Esophagus mucosa (tissue), 1 donor: Measurements from ENCODE around the gene FOXRED1. TPM values are rescaled to one million over a fixed set of nuclear protein-coding genes. Genes with fewer than 3 reads are reported as not detected.
"Not testable (repeated sequence)": the region's sequence is repeated elsewhere in the genome, so short reads cannot be mapped to it uniquely, and the experiment has no call there.

ENCODE experiments used
- ATAC-seq: fragments of 200-7000 bp; cut with Tn5 transposase; one replicate; pipeline ENCODE4 v1.9.1; 2020
- total RNA-seq: library from RNA; stranded (reverse); gene quantifications from one replicate; pipeline ENCODE4 v1.2.4, GENCODE V29; 2023
- donor health status: DM: yes; HTN: yes; CAD: no.

FOXRED1 gene
- total RNA-seq, 1 donor from 2014 or later: 13.2 TPM

DNA sequence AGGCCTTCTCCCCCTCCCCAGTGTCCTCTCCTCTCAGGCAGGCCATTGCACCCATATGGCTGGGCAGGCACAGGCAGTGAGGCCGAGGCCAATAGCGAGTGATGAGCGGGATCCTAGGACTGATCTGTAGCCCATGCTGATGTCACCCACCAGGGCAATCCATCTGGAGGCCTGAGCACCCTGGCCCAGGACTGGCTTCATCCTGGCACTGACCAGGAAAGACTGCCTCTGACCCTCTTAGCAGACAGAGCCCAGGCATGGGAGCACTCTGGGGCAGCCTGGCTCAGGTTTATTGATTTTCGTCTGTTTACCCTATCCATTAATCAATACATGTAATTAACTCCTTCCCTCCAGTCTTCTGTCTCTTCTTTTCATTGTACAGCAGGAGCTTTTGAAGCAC lies 8.8 kb downstream of the FOXRED1 start:
- no peak for ATAC-seq

DNA sequence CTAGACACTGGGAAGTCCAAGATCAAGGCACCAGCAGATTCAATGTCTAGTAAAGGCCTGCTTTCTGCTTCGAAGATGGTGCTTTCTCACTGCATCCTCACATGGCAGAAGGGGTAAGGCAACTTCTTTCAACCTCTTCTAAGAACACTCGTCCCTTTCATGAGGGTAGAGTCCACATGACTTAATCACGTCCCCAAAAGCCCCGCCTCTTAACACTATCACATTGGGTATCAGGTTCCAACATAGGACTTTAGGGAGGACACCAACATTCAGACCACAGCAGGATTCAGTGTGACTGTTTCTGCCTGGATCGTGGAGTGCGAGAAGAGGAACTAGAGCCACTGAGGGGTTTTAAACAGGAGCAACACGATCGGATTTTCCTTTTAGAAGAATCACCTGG lies 10.2 kb downstream of the FOXRED1 start:
- ATAC-seq: no peak

DNA sequence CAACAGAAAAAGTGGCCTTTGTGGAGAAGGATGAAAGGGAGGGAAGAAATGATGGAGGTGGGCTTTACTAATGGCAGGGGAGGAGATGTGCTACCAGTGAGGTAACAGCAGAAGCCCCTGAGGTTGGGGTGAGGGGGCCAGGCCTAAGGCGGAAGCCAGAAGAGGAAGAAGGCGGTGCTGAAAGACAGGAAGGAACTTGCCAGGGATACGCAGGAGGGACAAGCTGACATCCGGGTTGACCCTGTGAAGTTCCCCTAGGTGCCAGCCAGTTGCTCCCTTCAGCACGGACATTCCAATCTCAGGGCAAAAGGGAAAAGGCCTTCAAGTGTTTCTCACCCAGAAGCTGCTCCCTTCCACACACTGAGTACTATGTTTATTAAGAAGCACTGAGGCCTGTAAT lies 11.6 kb downstream of the FOXRED1 start:
- no peak for ATAC-seq

DNA sequence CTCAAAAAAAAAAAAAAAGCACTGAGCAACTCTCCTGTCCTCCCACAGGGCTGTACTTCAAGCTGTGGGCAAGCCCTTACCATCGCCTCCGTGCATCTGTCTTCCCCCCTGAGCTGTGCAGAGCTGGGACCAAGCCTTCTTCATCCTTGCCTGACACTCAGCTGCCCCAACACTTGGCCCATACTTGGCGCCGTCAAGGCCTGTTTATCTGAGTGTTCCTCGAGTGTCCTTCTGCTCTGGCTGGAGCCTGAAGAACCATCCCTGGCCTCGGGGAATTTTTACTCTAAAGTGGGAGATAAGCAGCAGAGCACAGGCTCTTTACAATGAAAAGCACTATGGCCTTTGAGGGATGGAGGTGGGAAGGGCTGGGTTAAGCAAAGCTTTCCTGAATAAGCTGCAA lies 12.3 kb downstream of the FOXRED1 start:
- no peak for ATAC-seq

DNA sequence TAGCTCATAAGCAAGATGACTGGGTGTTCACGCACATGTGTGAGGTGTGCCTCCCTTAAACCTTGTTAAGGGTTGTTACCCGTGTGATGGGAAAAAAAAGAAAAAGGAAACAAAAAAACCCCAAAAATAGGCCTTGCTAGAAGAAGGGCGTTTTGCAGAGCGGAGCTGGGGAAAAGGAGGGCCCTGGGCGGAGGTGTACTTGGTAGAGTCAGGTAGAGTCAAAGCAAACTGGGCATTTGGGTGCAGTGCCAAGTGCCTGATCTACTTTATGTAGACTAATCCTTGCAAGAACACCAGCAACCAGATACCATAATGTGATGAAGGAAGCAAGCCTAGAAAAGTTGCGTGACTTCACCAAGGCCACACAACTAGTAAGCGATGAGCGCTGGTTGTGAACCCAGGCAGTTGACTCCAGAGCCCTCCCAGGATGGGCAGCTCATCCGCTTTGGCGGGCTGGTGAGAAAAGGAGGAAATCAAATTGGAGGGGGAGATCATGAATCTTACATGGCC lies 12.8 kb downstream of the FOXRED1 start:
- no peak for ATAC-seq

DNA sequence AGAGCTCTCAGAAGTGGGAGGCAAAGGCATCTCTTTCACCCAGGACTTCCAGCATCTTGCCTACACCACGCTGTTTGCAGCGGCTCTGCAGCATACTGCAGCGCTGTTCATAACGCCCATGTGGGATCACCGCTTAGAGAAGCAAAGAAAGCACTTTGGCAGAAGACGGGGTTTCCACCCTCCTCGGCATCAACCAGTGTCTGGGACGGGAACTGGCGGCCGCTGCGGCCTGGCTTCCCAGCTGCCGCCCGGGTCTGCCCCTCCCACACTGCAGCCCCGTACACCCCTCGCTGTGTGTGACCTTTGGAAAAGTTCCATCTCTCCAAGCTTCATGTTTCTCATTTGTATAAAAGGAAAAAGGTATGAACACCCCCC lies 13.4 kb downstream of the FOXRED1 start:
- peak; percentile 40 for ATAC-seq

DNA sequence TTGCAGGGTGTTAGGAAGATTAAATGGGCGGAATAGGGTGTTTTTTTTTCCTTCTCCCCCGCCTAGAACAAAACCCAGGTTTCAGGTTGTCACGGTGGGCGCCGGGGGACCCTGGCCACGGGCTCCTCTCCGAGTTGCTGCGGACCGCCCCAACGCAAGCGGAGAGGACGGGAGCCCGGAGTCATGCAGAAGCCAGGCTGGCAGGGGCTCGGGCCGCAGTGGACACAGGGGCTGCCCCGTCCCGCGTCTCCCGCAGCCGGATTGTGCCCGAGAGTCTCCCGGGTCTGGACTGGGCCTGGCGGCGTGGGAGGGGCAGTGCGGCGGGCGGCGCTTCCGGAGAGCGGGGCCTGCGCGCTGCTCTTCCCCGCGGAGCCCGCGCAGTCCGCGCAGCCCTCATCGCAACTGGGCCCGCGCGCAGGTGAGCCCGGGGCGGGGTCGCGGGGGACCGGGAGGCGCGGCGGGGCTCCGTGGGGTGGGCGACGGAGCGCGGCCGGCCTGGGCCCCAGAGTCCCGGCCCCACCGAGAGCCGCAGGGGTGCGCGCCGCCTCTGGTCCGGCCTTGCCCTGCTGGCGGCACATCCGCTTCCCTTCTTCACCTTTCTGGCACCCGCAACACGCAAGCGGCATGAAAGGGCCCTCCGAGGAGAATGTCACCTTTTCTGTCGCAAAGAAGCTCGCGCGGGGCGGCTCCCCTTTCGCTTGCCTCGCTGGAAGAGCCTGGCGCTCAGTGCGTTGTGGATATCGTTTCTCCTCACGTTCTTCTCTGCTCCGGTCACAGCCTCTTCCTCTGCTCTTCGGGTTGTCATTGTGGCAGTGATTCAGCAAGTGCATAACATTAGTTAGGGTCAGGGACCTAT lies 14.0 kb downstream of the FOXRED1 start, which contains the start of gene TIRAP:
Gene TIRAP (plus strand): TSS at position 358 of the 856 bp plus-strand sequence. CDS start 7,802 bp downstream, outside the sequence.
- peak; percentile 84 for ATAC-seq

DNA sequence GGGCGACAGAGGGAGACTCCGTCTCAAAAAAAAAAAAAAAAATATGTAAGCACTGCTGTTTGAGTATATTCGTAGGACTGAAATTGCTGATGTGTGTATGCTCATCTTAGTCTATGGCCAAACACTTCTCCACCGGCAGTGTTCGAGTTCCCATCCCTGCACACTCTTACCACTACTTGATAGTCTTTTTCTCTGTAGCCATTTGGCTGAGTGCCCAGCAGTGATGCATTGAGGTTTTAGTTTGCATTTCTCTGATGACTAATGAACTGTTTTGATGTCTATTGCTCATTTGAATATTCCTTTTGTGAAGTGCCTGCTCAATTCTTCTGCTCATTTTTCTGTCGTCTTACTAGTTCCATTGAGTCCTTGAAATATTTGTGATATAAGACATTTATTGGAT lies 15.9 kb downstream of the FOXRED1 start:
- peak; percentile 62 for ATAC-seq

DNA sequence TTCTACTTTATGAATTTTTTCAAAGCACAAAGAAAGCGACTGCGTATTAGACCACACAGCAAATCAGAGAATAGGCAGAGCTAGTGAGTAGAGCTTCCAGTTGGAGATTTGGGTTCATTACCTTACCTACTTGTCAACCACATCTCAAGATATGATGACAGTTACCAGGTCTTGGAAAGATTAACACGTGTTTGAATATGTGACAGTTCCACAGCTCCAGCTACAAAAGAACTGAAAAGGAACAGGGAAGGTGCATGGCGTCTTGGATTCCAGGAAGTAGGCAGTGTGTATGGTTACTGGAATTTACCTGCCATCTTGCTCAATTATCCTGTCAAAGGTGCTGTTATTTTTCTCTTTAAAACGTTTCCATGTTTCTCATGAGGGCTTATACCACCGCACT lies 19.3 kb downstream of the FOXRED1 start:
- no peak for ATAC-seq

DNA sequence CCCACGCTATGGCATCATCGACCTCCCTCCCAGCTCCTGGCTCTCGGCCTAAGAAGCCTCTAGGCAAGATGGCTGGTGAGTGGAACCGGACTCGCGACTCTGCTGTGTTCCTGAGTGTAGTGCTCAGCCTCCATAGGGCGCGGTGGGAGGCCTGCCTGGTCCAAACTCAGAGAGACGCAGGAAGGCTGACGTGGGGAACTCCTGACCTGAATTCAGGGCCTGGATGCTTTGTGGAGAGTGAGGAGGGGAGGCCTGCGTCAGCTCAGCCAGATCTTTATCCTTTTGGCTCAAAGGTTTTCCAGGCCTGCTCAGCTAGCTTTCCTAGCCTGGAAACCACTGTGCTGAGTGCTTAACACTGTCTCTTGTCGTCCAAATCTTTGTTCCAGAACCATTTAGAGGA lies 21.9 kb downstream of the FOXRED1 start:
- no peak for ATAC-seq

DNA sequence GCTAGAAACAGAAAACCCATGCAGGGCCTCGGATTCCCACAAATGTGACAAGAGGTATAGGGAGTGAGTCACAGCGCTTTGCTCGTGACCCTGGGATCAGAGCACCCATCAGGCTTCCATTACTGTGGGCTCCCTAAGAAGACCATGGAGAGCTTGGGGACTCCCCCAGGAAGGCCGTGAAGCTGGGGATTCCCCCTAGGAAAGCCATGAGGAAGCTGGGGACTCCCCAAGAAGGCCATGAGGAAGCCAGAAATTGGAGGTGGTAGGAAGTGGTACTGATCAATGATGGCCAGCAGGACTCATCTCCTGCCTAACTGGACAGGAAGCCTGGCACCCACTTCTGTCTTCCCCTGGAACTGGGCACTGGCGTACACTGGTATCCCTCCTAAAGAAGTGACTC lies 24.8 kb downstream of the FOXRED1 start:
- ATAC-seq: no peak

DNA sequence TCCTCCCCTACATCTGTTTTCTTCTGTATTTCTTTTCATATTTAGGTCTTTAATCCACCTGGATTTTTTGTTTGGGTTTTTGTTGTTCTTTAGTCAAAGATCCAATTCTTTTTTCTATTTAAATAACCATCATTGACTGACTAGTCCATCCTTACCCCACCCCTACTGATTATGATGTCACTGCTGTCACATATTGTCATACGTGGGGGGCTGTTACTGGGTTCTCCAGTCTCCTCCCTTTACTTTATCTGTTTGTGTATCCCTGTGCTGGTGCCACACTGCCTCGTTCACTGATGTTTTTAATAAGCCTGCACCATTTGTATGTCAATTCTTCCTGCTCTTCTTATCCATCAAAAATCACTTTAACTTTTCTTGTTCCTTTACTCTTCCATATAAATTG lies 28.1 kb downstream of the FOXRED1 start:
- ATAC-seq: no peak

DNA sequence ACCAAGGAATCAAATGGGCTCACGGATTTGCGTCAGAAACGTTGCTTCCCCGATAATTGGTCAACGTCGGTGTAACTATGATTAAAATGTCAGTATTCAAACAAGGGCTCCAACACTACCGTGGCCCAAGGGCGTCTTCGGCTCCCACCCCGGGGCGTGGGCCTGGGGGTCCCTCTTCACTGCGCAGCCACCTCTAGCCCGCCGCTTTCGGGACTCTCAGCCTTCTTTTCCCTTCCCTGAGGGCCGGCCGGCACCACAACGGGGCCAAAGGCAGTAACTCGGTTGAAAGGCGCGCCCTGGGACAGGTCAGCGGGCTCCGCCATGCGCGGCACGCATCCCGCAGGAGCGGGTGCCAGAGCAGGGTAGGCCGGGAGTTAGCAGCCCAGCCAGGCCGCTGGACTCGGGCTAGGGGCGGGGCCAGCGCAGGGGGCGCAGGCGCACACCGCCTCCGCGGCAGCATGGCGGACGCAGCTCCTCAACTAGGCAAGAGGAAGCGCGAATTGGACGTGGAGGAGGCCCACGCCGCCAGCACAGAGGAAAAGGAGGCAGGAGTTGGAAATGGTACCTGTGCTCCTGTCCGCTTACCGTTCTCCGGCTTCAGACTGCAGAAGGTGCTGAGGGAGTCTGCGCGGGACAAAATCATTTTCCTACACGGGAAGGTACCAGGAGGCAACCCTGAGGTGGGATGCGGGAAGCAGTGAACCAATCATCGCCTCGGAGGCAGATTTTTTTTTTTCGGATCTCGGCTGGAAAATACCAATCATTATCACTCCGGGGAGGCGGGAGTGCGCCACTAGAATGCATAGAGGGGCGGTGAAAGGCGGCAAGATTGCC lies 34.9 kb downstream of the FOXRED1 start, which contains the start of gene DCPS:
Gene DCPS (plus strand): TSS at position 438 of the 834 bp plus-strand sequence. CDS start 21 bp downstream, at position 459.
- ATAC-seq: peak; percentile 99

DNA sequence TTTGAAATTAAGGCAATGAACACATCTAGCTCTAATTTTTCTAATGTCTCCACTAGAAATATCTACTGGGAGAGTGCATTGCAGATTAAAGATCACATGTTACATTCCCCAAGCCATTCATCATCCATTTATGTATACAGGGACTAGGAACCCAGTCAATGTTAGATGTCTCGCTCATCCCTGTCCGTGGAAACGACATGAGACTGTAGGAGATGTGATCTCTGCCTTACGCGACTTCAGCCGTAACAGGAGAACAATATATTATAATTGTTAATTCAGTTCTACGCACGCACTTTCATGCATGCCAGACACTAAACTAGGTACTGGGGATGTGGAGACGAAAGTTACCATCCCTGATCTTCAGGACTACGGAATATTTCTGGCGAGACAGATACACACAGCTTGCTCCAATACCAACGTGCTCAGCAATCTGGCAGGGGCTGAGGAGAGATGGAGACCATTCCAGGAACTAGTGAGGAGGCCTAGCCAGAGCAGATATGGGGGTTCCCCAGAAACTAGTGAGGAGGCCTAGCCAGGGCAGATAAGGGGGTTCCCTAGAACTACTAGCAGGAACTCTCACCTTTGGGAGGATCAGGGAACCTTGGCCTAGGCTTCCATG lies 35.6 kb downstream of the FOXRED1 start:
- peak; percentile 12 for ATAC-seq

DNA sequence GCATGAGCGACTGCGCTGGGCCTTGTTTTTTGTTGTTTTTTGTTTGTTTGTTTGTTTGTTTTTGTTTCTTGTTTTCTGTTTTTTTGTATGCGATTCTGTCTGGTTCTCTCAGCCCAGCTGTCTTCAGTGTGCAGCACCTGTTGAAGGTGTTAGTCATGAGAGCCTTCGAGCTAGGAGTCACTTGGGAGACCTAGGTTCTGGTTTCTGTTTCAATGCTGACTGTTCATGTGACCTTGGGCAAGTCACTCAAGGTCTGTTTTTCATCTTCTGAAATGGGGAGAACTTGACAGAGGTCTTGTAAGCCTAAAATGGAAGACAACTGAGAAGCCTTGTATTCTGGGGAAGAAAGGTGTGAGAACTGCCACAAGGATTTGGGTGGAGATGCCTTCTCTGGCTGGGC lies 36.7 kb downstream of the FOXRED1 start:
- no peak for ATAC-seq

DNA sequence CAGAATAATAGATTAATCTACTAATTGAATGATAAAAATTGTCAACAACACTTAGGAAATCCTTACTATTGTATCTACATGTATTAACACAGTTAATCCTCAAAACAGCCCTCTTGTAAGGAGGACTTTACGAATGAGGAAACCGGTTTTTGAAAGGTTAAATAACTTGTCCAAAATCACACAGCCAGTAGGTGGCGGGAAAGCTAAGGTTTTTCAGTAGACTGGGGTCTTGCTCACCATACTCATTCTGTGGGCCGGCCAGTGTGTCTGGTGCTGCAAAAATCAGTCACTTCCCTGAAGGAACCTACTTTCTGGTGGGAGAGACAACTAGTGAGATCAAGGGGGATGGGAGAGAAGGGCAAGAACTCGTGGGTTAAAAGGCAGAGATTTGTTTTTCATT lies 38.8 kb downstream of the FOXRED1 start:
- ATAC-seq: no peak

DNA sequence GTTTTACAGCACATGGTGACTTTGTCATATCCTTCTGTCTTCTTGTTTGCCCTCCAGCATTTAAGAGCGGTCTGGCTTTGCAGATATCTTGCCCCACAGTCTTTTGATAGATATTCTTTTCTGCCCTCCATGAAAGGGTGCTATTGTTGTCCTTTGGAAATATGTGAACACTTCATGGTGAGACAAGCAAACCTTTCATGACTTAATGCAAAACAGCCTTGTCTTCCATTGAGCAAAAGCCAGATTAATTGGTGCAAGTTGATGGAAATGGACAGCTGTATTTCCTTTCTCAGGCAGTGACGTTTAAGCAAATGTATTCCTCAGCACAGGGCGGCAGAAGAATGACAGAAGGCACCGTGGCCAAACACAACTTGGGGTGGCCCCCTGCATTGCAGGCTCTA lies 39.3 kb downstream of the FOXRED1 start:
- no peak for ATAC-seq

DNA sequence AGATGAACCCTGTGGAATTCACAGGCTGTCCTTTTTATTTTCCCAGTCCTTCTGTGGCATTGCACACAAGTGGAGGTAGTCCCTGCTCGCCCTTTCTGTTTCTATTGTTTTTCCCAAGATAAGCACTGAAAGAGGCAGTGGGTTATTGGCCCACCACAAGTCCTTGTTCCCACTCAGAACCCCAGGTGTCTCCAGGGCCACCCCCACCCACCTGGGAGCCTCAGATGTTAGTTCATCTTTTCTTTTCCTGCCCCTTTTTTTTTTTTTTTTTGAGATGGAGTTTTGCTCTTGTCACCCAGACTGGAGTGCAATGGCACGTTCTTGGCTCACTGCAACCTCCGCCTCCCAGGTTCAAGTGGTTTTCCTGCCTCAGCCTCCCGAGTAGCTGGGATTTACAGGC lies 39.8 kb downstream of the FOXRED1 start:
- ATAC-seq: not testable (repeated sequence)

DNA sequence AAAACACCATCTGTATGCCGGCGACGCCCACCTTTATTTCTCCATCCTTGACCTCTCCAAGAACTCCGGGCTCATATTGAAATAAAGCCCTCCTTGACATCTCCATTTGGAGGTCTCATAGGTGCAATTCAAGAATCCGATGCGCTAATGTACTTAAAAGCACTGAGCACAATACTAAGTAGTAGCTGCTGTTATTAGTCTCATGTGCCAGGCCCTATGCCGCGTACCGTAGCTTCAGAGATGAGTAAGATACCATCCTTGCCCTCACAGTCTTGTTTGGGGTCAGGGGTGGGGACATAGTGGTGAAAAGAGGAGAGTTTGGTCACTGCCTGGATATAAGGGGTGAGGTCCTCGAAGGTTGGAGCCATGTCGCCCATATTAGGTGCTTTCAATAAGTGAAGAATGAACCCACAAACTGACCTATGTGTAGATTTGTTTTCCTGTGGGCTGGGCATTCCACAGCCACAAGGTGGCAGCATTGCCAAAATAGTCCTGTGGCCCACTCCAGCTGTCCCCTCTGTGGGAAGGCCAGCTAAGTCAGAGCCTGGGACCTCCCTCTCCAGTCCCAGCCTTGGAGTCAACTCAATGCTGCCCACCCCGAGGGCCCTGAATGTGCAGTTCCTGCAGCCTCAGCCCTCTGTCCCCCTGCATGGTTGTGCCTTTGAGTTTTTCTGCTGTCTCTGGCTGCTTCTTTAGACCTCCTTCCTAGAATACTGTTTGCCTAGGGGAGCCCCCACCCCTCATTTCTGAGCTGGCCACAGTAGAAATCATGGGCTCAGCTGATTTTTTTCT lies 41.4 kb downstream of the FOXRED1 start:
- ATAC-seq: peak; percentile 80

DNA sequence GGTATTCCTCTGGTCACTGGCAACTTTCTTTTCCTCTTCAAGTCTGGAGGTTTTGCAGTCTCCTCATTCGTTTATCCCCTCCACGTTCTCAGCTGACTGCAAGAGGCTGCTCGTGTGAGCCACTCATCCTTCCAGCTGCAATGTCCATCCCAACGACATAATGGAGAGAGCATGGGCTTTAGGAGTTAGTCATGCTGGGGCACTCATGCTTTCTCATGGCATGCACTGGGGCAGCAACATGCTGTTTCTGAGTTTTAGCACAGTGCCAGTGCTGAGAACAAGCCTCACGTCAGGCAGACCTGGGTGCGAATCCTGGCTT lies 42.0 kb downstream of the FOXRED1 start:
- ATAC-seq: no peak

DNA sequence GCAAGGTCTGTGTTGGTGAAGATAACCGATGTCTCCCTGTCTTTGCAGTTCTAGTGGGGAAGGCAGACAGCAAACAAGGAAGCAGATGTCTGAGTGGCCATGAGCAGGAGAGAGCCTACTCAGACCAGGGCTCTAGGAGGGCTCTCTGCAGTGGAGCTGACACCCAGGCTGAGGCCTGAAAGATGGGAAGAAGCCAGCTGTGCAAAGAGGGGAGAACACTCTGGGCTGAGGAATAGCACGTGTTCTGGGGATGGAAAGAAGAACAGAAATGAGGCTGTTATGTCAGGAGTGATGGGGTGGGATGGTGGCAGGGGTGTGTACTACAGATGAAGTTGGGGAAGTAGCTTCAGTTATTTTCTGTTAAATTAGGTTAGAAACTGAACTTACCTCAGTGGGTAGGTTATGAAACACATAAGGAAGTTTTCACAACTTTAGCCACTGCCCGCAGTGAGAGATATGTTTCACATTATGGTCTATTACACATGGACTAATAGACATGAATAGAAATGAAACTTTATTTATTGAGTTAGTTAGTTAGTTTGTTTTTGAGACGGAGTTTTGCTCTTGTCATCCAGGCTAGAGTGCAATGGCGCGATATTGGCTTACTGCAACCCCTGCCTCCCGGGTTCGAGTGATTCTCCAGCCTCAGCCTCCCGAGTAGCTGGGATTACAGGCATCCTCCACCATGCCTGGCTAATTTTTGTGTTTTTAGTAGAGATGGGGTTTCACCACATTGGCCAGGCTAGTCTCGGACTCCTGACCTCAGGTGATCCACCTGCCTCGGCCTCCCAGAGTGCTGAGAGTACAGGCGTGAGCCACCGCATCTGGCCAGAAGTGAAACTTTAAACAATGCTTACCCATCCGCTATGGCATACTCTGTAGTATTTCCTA lies 42.7 kb downstream of the FOXRED1 start:
- ATAC-seq: peak; percentile 14
